AG08395 (cell line): ENCODE results near the gene RHCE.
"Not testable (repeated sequence)": the region's sequence is repeated elsewhere in the genome, so short reads cannot be mapped to it uniquely, and the experiment has no call there.

ENCODE experiments used
- DNase-seq: peaks from one replicate; pipeline ENCODE4 v3.0.0; 2012; ENCODE audit warnings: mixed read lengths, low spot score

Gene RHCE

DNA sequence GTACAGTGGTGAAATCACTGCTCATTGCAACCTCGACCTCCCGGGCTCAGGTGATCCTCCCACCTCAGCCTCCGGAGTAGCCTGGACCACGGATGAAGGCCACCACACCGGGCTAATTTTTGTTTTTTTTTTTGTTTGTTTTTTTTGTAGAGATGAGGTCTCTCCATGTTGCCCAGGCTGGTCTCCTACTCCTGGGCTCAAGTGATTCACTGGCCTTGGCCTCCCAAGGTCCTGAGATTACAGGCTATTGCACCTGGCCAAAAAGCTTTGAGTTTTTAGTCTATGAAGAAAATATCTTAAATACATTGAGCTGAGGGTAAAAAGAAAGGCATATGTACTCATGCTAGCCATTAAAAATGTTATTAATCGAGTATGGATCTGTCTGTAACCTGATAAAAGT, 78.9 kb downstream of the RHCE start:
- DNase-seq, result no peak

- DNase-seq, result no peak
Observed at GRCh38 chr1:25338986-25339385, 81.6 kb downstream of the RHCE start.

DNA sequence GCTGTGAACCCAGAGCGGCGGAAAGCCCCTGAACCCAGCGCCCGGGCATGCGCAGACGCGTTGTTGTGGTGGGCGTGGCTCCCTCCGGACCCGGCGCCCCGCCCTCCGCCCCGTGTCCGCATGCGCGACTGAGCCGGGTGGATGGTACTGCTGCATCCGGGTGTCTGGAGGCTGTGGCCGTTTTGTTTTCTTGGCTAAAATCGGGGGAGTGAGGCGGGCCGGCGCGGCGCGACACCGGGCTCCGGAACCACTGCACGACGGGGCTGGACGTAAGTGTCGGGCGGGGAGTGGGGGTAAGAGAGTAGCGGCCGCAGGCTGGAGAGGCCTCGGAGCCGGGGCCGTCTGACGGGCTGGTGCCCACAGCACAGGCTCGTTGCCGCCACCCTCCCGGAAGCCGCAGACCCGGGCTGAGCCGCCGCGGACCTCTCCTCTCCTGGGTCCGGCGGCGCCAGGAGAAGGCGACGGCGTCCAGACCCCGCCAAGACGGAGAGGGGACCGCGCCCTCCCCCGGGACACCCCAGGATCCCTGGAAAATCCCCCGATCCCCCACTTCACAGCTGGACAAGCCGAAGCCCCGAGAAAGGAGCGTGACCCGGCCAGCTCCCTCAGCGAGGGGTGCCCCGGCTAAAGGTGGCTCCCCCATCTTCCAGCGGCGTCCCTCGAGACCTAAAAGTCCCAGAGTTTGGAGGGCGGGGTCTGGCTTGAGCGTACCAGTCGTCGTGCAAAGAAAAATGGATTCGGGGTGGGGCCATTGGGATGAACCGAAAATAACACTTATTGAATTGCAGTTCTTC, 82.2 kb downstream of the RHCE start, which contains the start of gene TMEM50A:
Gene TMEM50A, plus strand, starts transcription at position 147 of the 794 bp plus-strand sequence. CDS start 2,153 bp downstream, outside the sequence.
- DNase-seq, result peak; percentile 91

- not testable (repeated sequence) for DNase-seq
Observed at GRCh38 chr1:25337483-25338187, 83.0 kb downstream of the RHCE start.

- peak; percentile 0 for DNase-seq
Observed at GRCh38 chr1:25336922-25337354, 83.7 kb downstream of the RHCE start.

DNA sequence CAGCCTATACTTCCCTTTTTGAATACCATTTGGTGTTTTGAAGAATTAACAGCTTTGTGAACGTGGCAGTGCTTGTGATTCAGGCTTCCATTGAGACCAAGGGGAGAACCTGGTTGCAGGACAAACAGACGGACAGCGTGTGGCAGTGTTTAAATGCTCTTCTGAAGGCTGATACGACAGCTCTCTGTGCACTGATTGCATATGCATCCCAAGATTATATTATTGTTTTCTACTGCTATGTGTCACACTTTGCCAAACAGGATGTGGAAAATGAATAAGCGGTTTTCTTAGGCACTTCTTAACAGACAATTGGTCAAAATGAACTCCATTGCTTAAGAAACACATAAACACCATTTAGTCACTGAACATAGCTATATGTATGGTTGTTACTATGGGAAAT, 90.7 kb downstream of the RHCE start:
- DNase-seq, result not testable (repeated sequence)

- DNase-seq, result not testable (repeated sequence)
Observed at GRCh38 chr1:25329336-25329735, 91.3 kb downstream of the RHCE start.

- DNase-seq, result not testable (repeated sequence)
Observed at GRCh38 chr1:25328791-25329185, 91.8 kb downstream of the RHCE start.

GRCh38 chr1:25327864-25328790, 92.5 kb downstream of the RHCE start:
- DNase-seq, result not testable (repeated sequence)

- DNase-seq, result not testable (repeated sequence)
Observed at GRCh38 chr1:25324407-25324806, 96.2 kb downstream of the RHCE start.

DNA sequence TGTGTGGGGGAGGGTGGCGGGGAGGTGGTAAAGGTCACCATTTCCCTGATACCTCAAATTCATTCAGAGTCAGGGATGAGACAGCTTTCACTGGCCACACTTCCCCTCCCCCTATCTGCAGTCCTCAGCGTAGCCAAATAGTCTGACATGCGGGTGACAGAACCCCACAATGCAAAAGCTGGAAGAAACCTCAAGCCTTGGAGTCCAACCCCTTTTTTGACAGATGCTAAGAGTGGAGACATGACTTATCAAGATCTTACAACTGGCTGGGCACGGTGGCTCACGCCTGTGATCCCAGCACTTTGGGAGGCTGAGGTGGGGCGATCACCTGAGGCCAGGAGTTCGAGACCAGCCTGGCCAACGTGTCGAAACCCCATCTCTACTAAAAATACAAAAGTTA, 98.5 kb downstream of the RHCE start:
- DNase-seq, result not testable (repeated sequence)

DNA sequence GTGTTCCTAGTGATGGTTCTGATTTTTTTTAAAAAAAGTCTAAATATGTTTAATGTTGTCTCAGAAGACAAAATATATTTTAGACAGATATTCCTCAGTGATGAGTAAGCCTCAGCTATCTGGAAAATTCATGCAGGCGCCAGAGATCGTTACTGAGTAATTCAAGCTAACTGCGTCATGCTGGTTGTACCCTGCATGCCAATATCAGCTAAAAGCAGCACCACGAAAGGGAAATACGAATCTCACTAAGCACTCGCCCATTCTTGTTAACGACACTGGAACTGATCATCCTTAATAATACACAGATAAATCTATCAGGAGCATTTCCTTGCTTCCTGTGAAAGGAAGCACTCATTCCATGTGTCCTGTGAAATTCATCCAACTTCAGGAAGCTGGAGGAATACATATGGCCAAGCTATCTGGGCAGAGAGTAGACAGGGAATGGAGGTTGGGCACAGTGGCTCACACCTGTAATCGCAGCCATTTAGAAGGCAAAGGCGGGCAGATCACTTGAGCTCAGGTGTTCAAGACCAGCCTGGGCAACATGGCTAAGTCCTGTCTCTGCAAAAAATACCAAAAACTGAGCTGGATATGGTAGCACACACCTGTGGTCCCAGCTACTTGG, 100.2 kb downstream of the RHCE start:
- peak; percentile 0 for DNase-seq

- not testable (repeated sequence) for DNase-seq
Observed at GRCh38 chr1:25312806-25313470, 107.7 kb downstream of the RHCE start.
